ENCODE measurements around the gene BTBD16. TPM values are rescaled to one million over a fixed set of nuclear protein-coding genes. Genes with fewer than 3 reads are reported as not detected.

The BTBD16 gene
- total RNA-seq, 2 experiments from 2014 or later: not detected

DNA sequence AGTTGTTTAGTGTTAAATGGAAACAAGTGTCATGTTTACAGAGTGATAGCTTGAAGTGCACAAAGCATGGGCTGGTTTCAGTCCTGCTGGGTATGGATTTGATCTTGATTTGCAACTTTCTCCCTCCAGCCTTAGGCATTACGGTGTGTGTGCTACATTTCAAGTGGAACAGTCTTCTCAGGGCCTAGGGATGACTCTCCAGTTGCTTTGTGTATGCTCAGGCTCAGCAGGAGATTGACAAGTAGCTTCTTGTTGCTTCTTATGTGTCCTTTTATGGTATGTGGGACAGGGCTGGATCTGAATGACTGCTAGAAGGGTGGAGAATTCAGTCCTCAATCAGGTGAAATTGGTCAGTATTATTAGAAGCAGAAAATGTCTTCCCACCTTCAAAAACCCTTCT lies 52.1 kb downstream of the BTBD16 start:
- Mint-ChIP-seq H3K27me3 (ENCODE audit: low read depth) (peaks cover 14% of the 10 kb centered on the region), H3K4me1 (ENCODE audit: low read depth) (no peaks in the 10 kb centered on the region), H3K27ac (no peak overlapping the region), H3K9me3 (peaks cover 11% of the 10 kb centered on the region), H3K36me3 (ENCODE audit: low read depth) (peaks cover 2% of the 10 kb centered on the region), H3K4me3 (no peak overlapping the region)
- no peak for DNase-seq
- intact Hi-C loops (cut with micrococcal nuclease): no loop called here
- CTCF ChIA-PET: interaction anchor here (1.2 kb wide), 1 partner anchor 20 kb away, joined by 3 read pairs; no protein-coding TSS in a partner anchor

DNA sequence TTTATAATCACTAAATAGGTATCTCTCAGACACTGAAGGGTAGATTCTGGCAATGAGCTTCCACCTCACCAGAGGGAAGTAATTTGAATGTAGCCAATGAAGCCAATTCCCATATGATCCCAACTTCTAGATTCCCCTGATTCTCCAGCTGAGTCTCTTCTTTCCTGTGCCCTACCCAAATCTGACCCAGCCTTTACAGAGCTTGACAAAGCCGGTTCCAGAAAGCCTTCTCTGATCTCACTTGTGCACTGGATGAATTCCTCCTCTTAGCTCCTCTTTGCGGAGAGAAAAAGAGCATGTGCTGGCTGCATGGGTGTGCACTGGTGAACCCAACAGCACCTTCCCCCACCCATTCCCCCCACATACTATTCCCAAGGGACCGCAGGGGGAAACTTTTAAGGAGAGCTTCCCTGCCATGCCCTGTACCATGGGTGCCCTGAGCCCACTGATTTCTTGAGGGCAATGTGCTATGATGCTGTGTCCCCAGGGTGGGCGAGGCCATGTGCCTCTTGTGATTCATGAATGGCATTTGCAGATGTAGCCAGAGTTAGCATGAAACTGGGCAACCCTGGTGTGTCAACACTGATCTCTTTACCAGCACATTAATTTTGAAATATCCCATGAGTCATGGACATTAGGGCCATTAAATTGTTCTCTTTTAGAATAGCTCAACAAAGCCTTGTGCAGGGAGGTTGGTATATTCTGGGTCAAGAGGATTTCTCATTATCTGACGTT lies 53.0 kb downstream of the BTBD16 start:
- no peak overlapping the region for H3K27ac Mint-ChIP-seq
- CTCF ChIA-PET: interaction anchor here (1.2 kb wide), 2 partner anchors 19 to 111 kb away, joined by 3 read pairs; no protein-coding TSS in a partner anchor

DNA sequence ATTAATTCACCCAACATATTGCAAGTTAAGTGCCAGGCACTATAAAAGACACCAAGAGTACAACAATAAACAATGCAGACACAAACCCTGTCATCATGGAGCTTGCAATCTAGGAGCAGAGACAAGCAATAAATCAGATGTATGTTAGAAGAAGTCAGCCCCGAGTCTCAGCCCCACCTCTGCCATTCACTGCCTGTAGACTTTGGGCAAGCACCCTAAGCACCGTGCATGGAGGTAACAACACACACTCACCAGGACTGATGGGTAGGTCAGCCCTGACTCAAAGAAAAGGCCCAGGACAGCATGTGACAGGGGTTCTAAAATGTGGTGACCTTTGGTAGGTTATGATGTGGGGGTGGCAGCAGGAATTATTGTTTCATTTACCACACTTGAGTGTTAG lies 54.1 kb downstream of the BTBD16 start:
- H3K4me3 Mint-ChIP-seq: no peak overlapping the region
- no peaks in the 10 kb centered on the region for H3K4me1 Mint-ChIP-seq (ENCODE audit: low read depth)
- H3K9me3 Mint-ChIP-seq: peaks cover 9% of the 10 kb centered on the region
- intact Hi-C loops (cut with micrococcal nuclease): no loop called here
- CTCF ChIA-PET: no interaction called here
- no peak overlapping the region for H3K27ac Mint-ChIP-seq
- H3K36me3 Mint-ChIP-seq (ENCODE audit: low read depth): peaks cover 2% of the 10 kb centered on the region
- no peak for DNase-seq
- peaks cover 20% of the 10 kb centered on the region for H3K27me3 Mint-ChIP-seq (ENCODE audit: low read depth)

More for the DNA sequence above, 53.0 kb downstream of the BTBD16 start:
- H3K4me3 Mint-ChIP-seq: no peak overlapping the region
- peaks cover 14% of the 10 kb centered on the region for H3K27me3 Mint-ChIP-seq (ENCODE audit: low read depth)
- H3K36me3 Mint-ChIP-seq (ENCODE audit: low read depth): peaks cover 2% of the 10 kb centered on the region
- peaks cover 11% of the 10 kb centered on the region for H3K9me3 Mint-ChIP-seq
- intact Hi-C loops (cut with micrococcal nuclease): no loop called here
- no peak for DNase-seq
- H3K4me1 Mint-ChIP-seq (ENCODE audit: low read depth): no peaks in the 10 kb centered on the region

DNA sequence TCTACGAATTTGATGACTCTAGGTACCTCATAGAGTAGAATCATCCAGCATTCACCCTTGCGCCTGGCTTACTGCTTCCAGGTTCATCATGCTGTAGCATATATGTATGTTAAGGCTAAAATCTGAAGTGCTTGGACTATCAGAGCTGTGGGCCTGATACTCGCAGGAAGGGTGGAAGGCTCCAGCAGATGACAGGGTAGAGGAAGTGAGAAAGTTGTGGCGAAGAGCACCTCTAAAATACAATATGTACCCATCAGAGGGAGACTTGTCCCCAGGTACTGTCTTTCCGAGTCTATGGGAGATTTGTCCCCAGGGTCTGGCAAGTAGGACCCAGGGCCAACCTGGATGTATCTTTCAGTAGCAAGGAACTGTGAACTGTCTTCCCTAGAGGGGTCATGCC lies 55.3 kb downstream of the BTBD16 start:
- intact Hi-C loops (cut with micrococcal nuclease): no loop called here
- DNase-seq: no peak
- H3K36me3 Mint-ChIP-seq (ENCODE audit: low read depth): peaks cover 2% of the 10 kb centered on the region
- H3K4me1 Mint-ChIP-seq (ENCODE audit: low read depth): no peaks in the 10 kb centered on the region
- H3K9me3 Mint-ChIP-seq: peaks cover 6% of the 10 kb centered on the region
- peaks cover 27% of the 10 kb centered on the region for H3K27me3 Mint-ChIP-seq (ENCODE audit: low read depth)
- CTCF ChIA-PET: interaction anchor here (0.6 kb wide), 1 partner anchor 14 kb away, joined by 9 read pairs; no protein-coding TSS in a partner anchor
- H3K27ac Mint-ChIP-seq: no peak overlapping the region
- no peak overlapping the region for H3K4me3 Mint-ChIP-seq

DNA sequence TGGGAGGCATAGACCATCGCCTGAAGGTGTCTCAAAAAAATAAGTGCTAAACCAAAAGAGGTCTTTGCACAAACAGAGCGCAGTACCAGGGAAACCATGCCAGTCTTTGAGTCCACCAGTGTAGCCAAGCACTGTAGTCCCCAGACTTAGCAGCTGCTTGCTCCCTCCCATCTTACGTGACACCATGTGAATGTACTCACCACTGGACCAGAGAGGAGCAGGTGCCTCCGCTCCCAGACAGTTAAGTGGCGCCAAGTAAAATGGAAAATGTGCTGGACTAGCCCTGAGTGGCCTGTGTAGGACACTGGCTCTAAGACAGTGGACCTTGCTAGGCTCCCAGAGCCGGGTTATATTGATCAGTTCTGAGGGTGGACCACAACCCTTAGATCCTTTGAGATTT lies 55.7 kb downstream of the BTBD16 start:
- CTCF ChIA-PET: interaction anchor here (0.6 to 1.0 kb wide), 2 partner anchors 14 to 28 kb away, joined by 4 to 9 read pairs; no protein-coding TSS in a partner anchor
- Mint-ChIP-seq H3K4me3 (no peak overlapping the region), H3K36me3 (ENCODE audit: low read depth) (no peaks in the 10 kb centered on the region), H3K4me1 (ENCODE audit: low read depth) (no peaks in the 10 kb centered on the region), H3K27ac (no peak overlapping the region), H3K9me3 (peaks cover 3% of the 10 kb centered on the region), H3K27me3 (ENCODE audit: low read depth) (peaks cover 27% of the 10 kb centered on the region)
- DNase-seq: no peak
- intact Hi-C loops (cut with micrococcal nuclease): no loop called here

DNA sequence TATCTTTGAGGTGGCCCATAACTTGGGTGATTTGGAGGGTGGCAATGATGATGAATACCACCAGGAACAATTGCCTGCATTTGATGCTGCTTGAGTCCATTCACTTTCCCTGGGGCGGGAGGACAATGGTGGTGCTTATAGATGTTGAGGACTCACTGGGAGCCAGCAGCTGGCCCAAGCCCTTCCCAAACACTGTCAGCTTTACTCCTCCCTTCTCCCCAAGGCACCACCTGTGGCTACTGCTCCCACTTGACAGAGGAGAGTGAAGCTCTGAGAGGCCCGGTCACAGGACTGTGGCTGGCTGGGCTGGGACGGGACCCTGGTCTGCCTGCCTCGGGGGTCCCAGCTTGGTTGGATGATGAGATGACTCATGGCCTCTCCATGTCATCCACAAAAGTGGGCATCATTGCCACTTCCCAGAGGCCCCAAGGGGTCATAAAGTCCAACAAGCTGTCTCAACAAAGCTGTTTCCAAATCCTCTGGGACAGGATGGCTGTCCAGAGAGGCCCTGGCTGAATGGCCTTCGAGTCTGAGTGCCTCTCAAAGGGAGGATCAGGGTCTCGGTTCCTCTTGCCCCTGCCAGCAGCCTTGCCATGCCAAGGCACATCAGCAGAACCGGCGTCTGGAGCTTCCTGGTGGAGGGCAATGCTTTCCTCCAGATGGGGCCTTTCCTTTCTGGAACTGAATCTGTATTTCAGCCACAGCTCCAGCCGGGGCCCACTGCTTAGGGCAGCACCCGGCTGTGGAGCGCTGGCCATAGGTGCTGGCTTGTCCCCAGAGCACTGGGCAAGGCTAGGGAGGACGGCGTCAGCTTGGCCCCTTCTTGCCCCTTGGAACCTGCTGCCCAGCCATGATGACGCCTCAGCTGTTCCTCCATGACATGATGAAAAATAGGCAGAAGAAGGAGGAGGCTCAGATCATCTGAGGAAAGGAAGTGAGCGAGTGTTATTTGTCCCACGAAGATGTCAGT lies 56.4 kb downstream of the BTBD16 start:
- H3K4me3 Mint-ChIP-seq: no peak overlapping the region
- no peaks in the 10 kb centered on the region for H3K9me3 Mint-ChIP-seq
- H3K27me3 Mint-ChIP-seq (ENCODE audit: low read depth): peaks cover 28% of the 10 kb centered on the region
- no peak overlapping the region for H3K27ac Mint-ChIP-seq
- intact Hi-C loops (cut with micrococcal nuclease): no loop called here
- CTCF ChIA-PET: interaction anchor here (0.6 to 1.0 kb wide), 2 partner anchors 29 to 1654 kb away, joined by 3 to 4 read pairs; no protein-coding TSS in a partner anchor
- H3K4me1 Mint-ChIP-seq (ENCODE audit: low read depth): no peaks in the 10 kb centered on the region
- no peak for DNase-seq
- H3K36me3 Mint-ChIP-seq (ENCODE audit: low read depth): no peaks in the 10 kb centered on the region

DNA sequence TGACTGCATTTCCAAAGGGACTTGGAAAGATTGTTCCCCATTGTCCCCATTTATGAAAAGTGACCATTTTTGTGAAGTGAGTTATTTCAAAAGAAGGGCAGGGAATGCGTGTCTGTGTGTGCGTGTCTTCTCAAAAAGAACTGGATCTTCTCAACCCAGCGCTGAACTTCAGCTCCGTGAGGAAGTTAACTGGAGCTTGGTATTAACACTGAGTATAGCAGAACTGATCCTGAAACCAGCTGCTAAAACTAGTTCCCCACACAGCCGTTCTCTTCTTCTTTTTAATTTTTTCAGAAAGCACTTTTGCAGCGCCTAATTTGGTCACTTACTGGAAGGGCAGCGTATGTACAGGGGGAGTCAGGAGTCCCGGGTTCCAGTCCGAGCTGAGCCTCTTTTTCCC lies 57.6 kb downstream of the BTBD16 start:
- CTCF ChIA-PET: interaction anchor here (1.2 kb wide), 1 partner anchor 30 kb away, joined by 6 read pairs; no protein-coding TSS in a partner anchor
- H3K4me3 Mint-ChIP-seq: no peak overlapping the region
- intact Hi-C loops (cut with micrococcal nuclease): no loop called here

DNA sequence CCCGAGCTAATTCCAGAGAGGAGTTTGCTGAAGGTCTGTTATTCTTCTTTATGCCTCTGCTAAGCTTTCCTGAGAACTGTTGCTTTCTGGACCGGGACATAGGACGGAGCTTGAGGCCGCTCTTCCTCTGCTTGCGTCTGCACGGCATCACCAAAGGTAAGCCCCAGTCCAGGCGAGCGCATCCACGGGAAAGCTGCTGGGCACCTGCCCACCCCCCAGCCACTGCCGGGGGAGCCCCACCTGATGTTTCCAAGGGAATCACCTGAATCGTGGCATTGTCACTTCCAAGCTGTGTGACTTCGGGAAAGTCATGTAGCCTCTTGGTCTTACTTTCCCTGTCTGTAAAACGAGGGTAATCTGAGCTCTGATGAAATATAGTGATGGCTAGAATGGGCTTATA lies 58.3 kb downstream of the BTBD16 start:
- CTCF ChIA-PET: interaction anchor here (1.0 to 1.2 kb wide), 2 partner anchors 31 to 105 kb away, joined by 3 to 6 read pairs; no protein-coding TSS in a partner anchor
- intact Hi-C loops (cut with micrococcal nuclease): no loop called here
- no peak overlapping the region for H3K4me3 Mint-ChIP-seq

More for the DNA sequence above, 57.6 kb downstream of the BTBD16 start:
- no peak for DNase-seq
- no peaks in the 10 kb centered on the region for H3K4me1 Mint-ChIP-seq (ENCODE audit: low read depth)
- peaks cover 26% of the 10 kb centered on the region for H3K27me3 Mint-ChIP-seq (ENCODE audit: low read depth)
- H3K36me3 Mint-ChIP-seq (ENCODE audit: low read depth): no peaks in the 10 kb centered on the region
- H3K27ac Mint-ChIP-seq: no peak overlapping the region
- H3K9me3 Mint-ChIP-seq: no peaks in the 10 kb centered on the region

DNA sequence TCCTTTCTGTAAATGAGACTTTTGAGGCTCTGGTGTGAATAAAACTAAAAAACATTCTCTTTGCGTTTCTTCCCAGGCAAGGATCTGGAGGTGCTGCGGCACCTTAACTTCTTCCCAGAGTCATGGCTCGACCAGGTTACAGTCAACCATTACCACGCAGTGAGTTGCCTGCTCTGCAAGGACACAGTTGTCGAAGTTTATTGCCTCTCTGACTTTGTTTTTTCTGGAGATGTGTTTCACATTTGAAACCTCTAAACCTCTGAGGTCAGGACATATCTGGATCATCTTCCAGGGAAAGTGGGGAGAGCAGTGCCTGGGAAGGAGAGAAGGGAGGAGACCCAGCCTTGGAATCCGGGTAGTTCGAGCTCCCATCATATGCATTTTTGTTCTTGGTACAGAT lies 60.0 kb downstream of the BTBD16 start:
- Mint-ChIP-seq H3K27me3 (ENCODE audit: low read depth) (peaks cover 20% of the 10 kb centered on the region), H3K4me3 (no peak overlapping the region), H3K4me1 (ENCODE audit: low read depth) (no peaks in the 10 kb centered on the region), H3K9me3 (no peaks in the 10 kb centered on the region), H3K36me3 (ENCODE audit: low read depth) (no peaks in the 10 kb centered on the region), H3K27ac (no peak overlapping the region)
- intact Hi-C loops (cut with micrococcal nuclease): no loop called here
- DNase-seq: no peak
- CTCF ChIA-PET: interaction anchor here (1.4 kb wide), 1 partner anchor 33 kb away, joined by 4 read pairs; no protein-coding TSS in a partner anchor

More for the DNA sequence above, 58.3 kb downstream of the BTBD16 start:
- H3K27ac Mint-ChIP-seq: no peak overlapping the region
- no peaks in the 10 kb centered on the region for H3K9me3 Mint-ChIP-seq
- no peaks in the 10 kb centered on the region for H3K4me1 Mint-ChIP-seq (ENCODE audit: low read depth)
- H3K27me3 Mint-ChIP-seq (ENCODE audit: low read depth): peaks cover 26% of the 10 kb centered on the region
- no peaks in the 10 kb centered on the region for H3K36me3 Mint-ChIP-seq (ENCODE audit: low read depth)
- DNase-seq: no peak

DNA sequence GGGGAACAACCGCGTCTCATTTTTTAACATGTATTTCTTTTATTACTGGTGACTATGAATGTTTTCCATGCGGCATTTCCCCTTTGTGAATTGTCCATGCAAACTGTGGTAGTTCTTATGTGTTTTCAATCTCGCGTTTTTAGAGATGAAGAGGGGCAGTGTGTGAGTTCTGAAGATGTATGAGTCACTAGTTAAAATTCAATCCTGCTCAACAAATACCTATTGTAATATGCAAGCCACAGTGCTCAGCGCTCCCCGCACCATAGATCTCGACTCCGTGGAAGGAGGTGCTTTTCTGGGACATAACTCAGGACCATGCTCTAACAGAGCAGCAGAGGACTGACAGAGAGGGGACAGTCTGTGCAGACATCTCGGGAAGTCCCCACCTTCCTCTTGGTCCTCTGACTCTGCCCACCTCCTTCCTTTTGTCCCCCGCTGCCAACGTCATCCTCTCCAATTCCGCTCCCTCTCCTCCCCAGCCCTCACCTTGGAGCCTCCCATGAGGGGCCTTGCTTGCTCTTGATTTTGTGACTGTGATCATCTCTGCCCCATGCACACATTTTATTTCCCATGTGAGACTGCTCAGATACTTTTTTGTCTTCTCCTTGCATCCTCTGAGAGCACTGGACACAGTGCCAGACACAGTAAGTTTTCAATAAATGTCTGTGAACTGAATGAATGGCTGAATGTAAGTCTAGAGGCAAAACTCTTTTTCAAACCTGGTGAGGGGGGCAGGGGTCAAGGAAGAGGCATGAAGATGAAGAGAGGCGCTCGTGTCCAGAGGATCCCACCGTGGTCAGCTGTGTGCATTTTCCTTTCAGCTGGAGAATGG lies 60.7 kb downstream of the BTBD16 start:
- intact Hi-C loops (cut with micrococcal nuclease): no loop called here
- Mint-ChIP-seq H3K4me1 (ENCODE audit: low read depth) (no peaks in the 10 kb centered on the region), H3K9me3 (no peaks in the 10 kb centered on the region), H3K4me3 (no peak overlapping the region), H3K36me3 (ENCODE audit: low read depth) (no peaks in the 10 kb centered on the region), H3K27me3 (ENCODE audit: low read depth) (peaks cover 20% of the 10 kb centered on the region), H3K27ac (no peak overlapping the region)
- CTCF ChIA-PET: no interaction called here
- DNase-seq: no peak

DNA sequence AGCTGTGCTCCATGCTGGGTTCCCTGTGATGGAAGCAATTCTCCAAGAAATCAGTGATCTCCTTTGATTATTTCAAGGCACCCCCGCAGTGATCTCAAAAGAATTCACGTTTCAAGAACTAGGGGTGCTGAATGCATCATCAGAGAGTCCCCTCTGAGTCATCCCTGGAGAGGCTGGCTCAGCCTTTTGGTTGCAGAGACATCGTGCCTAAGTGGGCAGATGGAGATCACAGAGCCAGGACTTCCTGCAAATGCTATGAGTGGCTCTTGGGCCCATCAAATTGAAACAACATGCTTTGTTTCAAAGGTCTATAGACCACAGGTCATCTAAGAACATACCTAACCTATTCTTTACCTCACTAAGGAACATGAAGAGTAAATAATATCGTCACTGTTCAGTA lies 61.9 kb downstream of the BTBD16 start:
- CTCF ChIA-PET: no interaction called here
- Mint-ChIP-seq H3K4me1 (ENCODE audit: low read depth) (no peaks in the 10 kb centered on the region), H3K27ac (no peak overlapping the region), H3K4me3 (no peak overlapping the region), H3K27me3 (ENCODE audit: low read depth) (peaks cover 20% of the 10 kb centered on the region), H3K9me3 (no peaks in the 10 kb centered on the region), H3K36me3 (ENCODE audit: low read depth) (no peaks in the 10 kb centered on the region)
- intact Hi-C loops (cut with micrococcal nuclease): no loop called here
- DNase-seq: peak; percentile 51

All from activated naive CD4-positive, alpha-beta T cell treated with anti-CD3 and anti-CD28 coated beads for 36 hours (primary cell).